GM21390 (cell line): ENCODE measurements around the gene EDA2R.
A peak's percentile ranks its signal among the peaks of the same experiment; 100 is the strongest.

Experiments
- ATAC-seq: cut with Tn5 transposase; IDR thresholded peaks from one replicate; pipeline ENCODE4 v1.9.1; 2021; ENCODE audit not compliant: unreplicated experiment

The EDA2R gene

DNA sequence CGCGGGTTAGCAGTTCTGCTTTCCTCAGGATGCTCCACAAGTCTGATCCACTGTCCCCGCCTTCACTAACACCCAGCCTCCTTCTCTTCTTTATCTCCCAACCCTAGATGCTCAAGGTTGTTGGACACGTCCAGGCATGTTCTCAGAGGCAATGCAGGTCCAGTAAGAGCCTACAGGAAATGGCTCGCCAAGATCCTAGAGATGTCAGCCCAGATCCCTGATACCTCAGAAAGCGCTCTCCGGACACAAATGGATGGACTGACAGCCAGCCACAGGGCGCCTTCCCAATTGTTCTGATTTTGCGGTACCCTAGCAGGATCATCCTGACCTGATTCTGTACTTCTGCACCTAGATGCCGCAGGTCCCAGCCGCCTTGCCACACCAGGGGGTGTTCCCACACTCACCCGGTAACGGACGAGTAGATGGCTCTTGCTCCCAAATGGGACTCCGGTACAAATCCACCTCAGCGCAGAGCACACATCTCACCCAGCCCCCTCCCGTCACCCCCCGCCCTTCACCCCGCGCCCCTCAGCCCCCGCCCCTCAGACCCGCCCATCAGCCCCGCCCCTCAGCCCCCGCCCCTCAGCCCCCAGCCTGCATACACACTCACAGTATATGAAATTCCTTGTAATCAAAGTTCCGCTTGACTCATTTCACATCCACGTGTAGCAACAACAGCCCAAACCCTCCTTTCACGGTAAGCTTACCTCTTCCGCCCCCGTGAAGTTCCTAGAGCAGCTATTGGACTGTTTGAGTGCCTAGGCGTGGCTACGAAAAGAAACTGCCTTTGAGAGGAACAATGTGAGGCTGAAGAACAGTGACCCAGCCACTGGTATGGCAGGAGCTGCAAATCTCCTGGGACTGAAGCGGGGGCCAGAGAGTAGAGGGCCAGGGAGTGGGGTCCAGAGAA is at the start of gene EDA2R:
TSS of gene EDA2R (minus strand) at position 488 of the 910 bp plus-strand sequence. CDS start 23,058 bp downstream, outside the sequence.
- peak; percentile 84 for ATAC-seq

DNA sequence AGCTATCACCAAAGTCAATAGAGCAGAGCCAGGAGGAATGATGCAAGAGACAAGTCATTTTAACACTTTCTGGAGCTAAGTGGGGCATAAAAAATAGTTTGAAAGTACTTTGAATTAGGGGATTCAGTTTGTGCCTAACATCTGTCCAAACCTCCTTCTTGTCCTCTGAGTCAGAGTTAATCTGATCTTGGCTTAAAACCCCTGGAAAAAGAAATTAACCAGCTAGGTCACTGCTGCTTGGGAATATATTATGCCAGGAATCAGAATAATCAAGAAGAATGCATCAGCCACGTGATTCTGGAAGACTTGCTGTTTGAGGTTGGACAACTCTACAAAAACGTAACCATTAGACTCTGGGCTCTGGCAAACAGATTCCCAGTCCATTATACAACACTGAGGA is 45.3 kb upstream of the EDA2R start:
- no peak for ATAC-seq

DNA sequence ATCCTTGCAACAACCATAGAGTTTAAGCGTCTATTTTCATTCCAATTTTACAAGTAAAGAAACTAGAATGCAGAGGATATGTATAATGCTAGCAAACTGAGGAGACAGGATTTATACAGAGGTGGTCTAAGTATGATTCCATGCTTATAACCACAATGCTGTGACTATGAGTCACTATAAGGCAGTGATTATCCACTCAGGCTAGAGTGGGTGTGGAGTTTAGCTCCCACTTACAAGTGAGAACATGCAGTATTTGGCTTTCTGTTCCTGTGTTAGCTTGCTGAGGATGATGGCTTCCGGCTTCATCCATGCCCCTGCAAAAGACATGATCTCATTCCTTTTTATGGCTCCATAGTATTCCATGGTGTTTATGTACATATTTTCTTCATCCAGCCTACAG is 41.6 kb upstream of the EDA2R start:
- no peak for ATAC-seq

DNA sequence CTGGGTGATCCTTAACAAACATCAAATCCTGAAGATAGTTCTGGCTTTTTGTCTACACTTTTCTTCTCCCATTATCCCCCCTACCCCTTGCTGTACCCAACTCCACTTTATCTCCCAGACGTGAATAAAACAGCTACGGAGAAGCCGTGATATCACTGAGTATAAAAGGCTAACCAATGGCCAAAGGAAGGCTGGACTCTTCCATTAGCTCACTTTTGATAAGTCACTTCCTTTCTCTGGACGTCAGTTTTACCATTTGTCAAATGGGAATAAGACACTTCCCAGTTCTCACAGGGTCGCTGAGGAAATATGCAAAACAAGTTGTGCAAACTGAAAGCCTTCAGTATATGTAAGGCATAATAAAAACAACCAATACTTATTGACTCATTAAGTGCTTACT is 38.6 kb upstream of the EDA2R start:
- ATAC-seq: no peak

GRCh38 chrX:66676990-66677389 is 38.1 kb upstream of the EDA2R start:
- no peak for ATAC-seq

DNA sequence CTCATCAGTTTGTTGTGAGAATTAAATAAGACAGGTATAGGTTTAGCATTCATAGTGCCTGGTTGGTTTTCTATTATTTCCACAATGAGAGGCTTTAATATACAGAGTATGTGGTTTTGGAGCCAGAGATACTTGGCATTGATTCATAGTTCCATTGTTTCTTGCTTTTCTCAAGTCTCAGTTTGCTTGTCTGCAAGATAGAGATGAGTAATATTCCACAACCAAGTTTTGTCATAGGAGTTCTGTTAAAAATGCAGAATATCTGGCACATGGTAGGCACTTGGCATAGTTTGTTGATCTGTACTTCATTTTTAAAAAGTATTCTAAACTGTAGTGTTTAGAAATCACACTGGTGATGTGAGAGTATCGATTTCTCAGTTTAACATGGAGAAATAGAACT is 37.5 kb upstream of the EDA2R start:
- ATAC-seq: no peak

DNA sequence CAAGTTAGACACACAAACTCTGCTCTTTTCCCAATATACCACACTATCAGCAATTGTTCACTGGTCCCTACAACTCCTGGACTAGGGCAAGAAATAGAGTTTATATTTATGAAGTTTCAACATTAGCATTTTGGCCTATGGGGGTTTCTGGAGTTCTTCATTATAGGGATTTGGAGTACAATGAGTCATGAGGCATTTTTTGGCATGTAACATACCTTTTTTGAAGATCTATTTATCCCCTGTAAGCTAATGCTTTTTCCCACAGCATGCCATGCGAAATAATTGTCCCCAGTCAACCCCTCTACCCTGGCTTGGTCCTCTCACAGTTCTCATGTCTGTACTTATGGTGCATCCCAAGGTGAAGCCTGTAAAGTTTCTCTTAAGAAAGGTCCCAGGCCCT is 36.7 kb upstream of the EDA2R start:
- no peak for ATAC-seq

DNA sequence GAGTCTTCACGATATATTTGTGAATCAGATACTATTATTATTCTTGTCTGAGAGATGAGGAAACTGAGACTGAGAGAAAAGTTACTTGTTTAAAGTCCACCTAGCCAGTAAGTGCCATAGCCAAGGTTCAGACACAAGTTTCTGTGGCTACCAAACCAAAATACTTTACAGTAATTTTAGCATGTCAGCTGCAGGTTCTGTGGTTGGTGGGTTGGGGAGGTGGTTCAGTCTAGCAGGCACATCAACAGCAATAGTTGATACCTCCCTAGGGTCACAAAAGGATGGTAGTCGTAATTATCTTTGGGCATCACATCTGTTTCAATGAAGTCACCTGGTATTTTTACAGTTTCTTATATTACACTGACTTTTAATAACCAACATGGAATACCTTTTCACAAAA is 35.6 kb upstream of the EDA2R start:
- ATAC-seq: no peak

- ATAC-seq: no peak
Observed at GRCh38 chrX:66672106-66672505, 33.2 kb upstream of the EDA2R start.

- ATAC-seq: no peak
Observed at GRCh38 chrX:66654411-66654810, 15.5 kb upstream of the EDA2R start.

GRCh38 chrX:66635360-66635759 is 3.5 kb downstream of the EDA2R start:
- ATAC-seq: no peak

GRCh38 chrX:66634272-66634671 is 4.6 kb downstream of the EDA2R start:
- no peak for ATAC-seq

DNA sequence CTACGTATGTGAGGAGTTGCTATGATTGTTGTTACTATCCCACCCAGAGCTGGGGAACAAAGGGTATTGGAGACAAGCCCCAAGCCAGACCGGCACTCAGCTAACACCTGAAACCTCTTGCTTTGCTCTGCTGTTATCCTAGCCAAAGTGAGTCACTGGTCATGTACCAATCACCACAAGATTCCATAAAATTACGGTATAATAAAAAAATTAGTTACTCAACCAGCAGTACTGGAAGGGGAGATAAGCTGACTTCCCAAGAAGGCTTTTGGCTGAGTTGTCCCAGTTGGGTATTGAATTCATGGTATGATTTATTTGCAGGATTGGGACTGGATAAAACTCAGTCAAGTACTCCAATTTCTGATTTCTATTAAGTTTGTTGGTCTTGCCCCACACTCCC is 5.3 kb downstream of the EDA2R start:
- no peak for ATAC-seq

DNA sequence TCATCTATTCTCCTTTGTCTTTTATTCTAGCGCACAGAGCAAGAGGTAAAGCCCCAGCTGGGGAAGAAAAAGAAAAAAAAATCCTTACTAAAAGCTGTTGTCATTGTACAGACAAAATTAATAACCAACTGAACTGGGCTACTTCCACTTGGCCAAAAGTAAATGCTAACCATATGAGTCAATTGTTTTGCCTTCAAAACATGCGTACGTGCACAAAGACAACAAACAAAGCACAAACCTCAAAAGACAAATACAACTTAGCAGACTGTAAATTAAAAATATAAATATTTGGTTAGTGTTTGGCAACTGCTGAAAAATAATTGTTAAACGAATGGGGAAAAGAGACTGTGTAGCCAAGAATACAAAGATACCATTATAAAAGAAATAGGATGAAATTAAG is 5.9 kb downstream of the EDA2R start:
- no peak for ATAC-seq

- ATAC-seq: no peak
Observed at GRCh38 chrX:66632473-66632872, 6.4 kb downstream of the EDA2R start.

DNA sequence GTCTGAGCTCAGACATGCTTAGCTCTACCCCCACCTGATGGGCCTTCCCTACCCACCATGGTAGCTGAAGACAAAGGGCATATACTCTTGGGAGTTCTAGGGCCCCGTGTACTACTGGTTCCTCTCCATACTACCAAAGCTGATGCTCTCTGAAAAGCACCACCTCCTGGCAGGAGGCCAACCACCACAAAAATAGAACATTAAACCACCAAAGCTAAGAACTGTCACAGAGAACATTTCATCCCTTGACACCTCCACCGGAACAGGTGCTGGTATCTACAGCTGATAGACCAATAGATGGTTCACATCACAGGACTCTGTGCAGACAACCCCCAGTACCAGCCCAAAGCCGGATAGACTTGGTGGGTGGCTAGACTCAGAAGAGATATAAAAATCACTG is 13.4 kb downstream of the EDA2R start:
- peak; percentile 88 for ATAC-seq

DNA sequence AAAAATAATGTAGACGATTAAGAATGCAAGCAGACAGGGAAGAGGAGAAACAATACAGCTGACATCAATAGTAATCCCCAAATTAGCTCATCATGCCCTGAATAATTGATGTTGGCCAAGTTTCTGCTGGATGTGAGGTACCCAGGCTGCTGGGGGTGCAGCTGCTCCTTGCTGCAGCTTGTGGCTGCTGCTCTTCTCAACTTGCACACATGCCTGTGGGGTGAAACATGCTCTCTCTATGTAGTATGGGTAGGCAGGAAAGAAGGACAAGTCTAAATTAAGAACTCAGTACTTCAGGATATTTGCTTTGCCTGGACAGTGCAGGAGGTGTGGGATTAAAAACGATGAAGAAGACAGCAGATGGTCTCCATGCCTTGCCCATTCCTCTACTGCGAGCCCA is 16.7 kb downstream of the EDA2R start:
- no peak for ATAC-seq

GRCh38 chrX:66616944-66617343 is 21.9 kb downstream of the EDA2R start:
- no peak for ATAC-seq

DNA sequence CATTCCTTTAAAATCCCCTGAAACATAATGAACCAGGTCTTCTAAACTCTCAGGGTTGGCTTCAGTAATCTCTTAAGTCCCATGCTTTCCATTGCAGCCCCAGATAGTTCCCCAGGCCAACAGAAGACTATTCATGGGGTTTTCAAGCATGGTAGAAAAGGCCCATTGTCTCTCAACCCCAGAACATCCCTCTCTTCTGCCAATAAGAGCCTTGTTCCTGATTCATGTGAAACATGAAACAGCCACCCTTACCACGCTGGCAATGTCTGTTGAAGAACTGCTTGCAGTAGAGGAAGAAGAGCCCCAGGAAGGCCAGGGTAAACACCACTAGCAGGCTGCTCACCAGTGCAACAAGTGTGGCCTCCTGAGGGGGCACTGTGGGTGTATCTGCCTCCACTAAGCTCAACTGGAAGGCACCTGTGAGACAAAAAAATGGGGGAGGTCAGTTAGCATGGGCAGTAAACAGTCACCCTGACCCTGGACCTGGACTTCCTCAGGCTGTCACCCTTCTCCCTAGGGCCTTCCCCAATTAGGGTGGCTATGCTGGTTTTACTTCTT is 36.4 kb downstream of the EDA2R start:
- no peak for ATAC-seq

DNA sequence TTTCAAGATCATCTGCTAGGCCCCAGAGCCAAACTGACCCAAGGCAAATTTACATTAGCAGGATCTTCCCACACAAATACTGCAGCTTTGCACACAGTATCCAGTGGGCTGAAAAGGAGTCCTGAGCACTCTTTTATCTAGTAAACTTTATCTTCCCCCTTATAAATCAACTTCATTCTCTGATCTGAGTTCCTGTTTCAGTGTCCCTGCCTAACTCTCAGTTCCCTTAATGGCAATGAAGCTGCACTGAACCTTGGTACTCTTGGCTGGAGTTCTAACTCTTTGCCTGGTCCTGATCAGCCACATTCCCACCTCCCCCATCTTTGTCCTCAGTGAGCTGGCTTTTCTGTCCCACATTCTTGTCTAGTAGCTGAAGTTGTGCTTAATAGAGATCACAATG is 37.4 kb downstream of the EDA2R start:
- ATAC-seq: no peak

DNA sequence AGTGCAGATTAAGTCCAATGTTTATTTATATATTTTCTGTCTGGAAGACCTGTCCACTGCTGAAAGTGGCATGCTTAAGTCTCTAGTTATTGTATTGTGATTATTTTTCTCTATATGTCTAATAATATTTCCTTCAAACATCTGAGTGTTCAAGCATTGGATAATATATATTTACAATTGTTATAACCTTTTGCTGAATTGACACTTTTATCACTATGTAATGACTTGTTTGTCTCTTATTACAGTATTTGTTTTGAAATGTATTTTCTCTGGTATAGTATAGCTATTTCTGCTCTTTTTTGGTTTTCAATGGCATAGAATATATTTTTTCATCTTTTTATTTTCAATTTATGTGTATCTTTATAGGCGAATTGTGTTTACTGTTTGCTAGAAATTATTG is 59.7 kb downstream of the EDA2R start:
- ATAC-seq: no peak

- ATAC-seq: no peak
Observed at GRCh38 chrX:66553973-66554372, 84.9 kb downstream of the EDA2R start.
